Testis (tissue), 3 donors: ENCODE data around the gene DMGDH. TPM values are rescaled to one million over a fixed set of nuclear protein-coding genes. Genes with fewer than 3 reads are reported as not detected.

ENCODE experiments used
- DNase-seq: peaks from one replicate; pipeline ENCODE4 v3.0.0-alpha.2; 2019
- H3K27ac ChIP-seq, 2 donors: fragments of 200-600 bp; sonication (generic); one replicate each; pipeline ENCODE4 v1.5.1; 2019
- H3K27me3 ChIP-seq: fragments of 200-600 bp; sonication (generic); one replicate; pipeline ENCODE4 v1.5.1; 2019
- H3K36me3 ChIP-seq: fragments of 200-600 bp; sonication (generic); one replicate; pipeline ENCODE4 v1.5.1; 2017; ENCODE audit warnings: low read depth; ENCODE audit errors: missing control alignments
- H3K4me1 ChIP-seq: fragments of 200-600 bp; sonication (generic); one replicate; pipeline ENCODE4 v1.5.1; 2019
- H3K4me3 ChIP-seq, 2 donors: fragments of 200-600 bp; sonication (generic); one replicate each; pipeline ENCODE4 v1.5.1; 2017 to 2019
- H3K9me3 ChIP-seq: fragments of 200-600 bp; sonication (generic); one replicate; pipeline ENCODE4 v1.5.1; 2017
- POLR2A ChIP-seq: fragments of 450-650 bp; IDR thresholded peaks from one replicate; pipeline ENCODE4 v1.6.1; 2017; ENCODE audit warnings: antibody characterized with exemption, mild to moderate bottlenecking, moderate library complexity
- WGBS, 2 donors: methylation state at CpG; one replicate each; pipeline ENCODE4 v1.1.5; 2018; 5-methylcytosine and 5-hydroxymethylcytosine counted together
- intact Hi-C: fragments of 100-400 bp; cut with DNase I; formaldehyde crosslinking; loops from one replicate; pipeline ENCODE4 v1.15.1; 2023; ENCODE audit warnings: low total_unique reads
- polyA plus RNA-seq: library from polyadenylated mRNA; stranded (reverse); fragments of 350-450 nt; fragmentation: Illumina TruSeq; extraction: RNeasy Lipid Tissue Mini Kit (QIAGEN cat#74804); gene quantifications from one replicate; pipeline ENCODE4 v1.2.3, GENCODE V29; 2014; ENCODE audit warnings: low read depth, low replicate concordance; ENCODE audit not compliant: insufficient read depth
- total RNA-seq, 2 donors: library from RNA; depleted of rRNA; stranded (reverse); fragments of >200 nt; gene quantifications; one replicate each; pipeline ENCODE4 v1.2.3, GENCODE V29; 2016
- TF ChIP-seq, protein P1 (sequence below), 3 experiments: fragments of 450-650 bp in 2 of 3; fragments of 200-600 bp in 1 of 3; sonication (generic) in 1 of 3; IDR thresholded peaks; one replicate each; pipeline ENCODE4 v1.5.1; 2016 to 2019; ENCODE audit warnings: antibody characterized with exemption in 3 of 3, mild to moderate bottlenecking in 2 of 3, moderate library complexity in 1 of 3

The DMGDH gene
- total and polyA plus RNA-seq, 3 donors from 2014 or later, result 3.8 to 18.0 (median 6.8) TPM

DNA sequence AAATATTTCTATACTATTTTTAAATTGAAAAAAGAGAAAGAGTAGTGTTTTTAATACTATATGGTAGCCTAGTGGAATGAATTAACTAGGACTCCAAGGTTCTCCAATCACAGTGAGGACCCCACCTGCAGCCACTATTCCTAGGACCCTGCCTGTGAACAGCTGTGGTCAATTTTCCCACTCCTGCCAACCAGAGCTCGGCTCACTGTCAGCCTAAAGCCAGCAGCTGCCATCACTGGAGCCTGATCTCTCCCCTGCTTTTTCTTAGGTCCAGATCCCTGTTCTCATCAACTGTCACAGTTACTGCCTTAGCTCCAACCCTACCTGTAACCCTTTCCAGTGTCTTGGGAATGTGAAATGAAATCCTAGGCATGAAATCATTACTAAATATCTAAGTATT, 109.7 kb downstream of the DMGDH start:
- TF ChIP-seq POLR2A, result no peak
- TF ChIP-seq, protein P1, sequence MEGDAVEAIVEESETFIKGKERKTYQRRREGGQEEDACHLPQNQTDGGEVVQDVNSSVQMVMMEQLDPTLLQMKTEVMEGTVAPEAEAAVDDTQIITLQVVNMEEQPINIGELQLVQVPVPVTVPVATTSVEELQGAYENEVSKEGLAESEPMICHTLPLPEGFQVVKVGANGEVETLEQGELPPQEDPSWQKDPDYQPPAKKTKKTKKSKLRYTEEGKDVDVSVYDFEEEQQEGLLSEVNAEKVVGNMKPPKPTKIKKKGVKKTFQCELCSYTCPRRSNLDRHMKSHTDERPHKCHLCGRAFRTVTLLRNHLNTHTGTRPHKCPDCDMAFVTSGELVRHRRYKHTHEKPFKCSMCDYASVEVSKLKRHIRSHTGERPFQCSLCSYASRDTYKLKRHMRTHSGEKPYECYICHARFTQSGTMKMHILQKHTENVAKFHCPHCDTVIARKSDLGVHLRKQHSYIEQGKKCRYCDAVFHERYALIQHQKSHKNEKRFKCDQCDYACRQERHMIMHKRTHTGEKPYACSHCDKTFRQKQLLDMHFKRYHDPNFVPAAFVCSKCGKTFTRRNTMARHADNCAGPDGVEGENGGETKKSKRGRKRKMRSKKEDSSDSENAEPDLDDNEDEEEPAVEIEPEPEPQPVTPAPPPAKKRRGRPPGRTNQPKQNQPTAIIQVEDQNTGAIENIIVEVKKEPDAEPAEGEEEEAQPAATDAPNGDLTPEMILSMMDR (IDR thresholded peaks at IDR 0.05), result no peak
- H3K27me3 ChIP-seq, result no peaks in the 10 kb centered on the region
- no peak overlapping the region for H3K27ac ChIP-seq
- no peaks in the 10 kb centered on the region for H3K36me3 ChIP-seq
- no peaks in the 10 kb centered on the region for H3K9me3 ChIP-seq
- DNase-seq, result no peak
- no peaks in the 10 kb centered on the region for H3K4me1 ChIP-seq
- H3K4me3 ChIP-seq, result no peak overlapping the region
- intact Hi-C loops, result no loop called here
- WGBS, 2 donors, result 93 to 100% methylated on average over 1 of the region's 1 CpG

DNA sequence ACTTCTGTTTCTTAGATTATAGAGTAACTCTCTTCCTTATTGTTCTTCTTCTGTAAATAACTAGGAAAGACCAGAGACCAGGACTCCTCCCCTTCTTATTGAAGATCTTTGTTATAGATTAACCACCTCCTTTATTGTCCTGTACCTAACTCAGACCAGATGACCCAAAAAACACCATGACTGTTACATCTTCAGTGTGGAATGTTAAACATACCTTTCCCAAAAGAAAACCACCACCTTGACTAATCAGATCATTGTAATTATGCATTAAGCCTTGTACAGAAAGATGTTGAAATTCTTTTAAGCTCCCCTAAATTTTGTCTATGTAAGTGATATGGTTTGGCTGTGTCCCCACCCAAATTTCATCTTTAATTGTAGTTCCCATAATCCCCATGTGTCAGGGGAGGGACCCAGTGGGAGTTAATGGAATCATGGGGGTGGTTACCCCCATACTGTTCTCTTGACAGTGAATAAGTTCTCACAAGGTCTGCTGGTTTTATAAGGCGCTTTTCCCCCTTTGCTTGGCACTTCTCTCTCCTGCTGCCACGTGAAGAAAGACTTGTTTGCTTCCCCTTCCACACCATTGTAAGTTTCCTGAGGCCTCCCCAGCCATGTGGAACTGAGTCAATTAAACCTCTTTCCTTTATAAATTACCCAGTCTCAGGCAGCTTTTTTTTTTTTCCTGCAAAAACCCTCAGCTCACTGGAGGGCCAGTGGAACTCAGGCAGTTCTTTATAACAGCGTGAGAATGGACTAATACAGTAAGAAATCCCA, 110.6 kb downstream of the DMGDH start:
- TF ChIP-seq POLR2A, result no peak
- TF ChIP-seq, protein P1 (IDR thresholded peaks at IDR 0.05), result no peak
- Histone ChIP-seq H3K36me3 (no peaks in the 10 kb centered on the region), H3K4me3 (no peak overlapping the region), H3K9me3 (no peaks in the 10 kb centered on the region), H3K27me3 (no peaks in the 10 kb centered on the region), H3K4me1 (no peaks in the 10 kb centered on the region), H3K27ac (no peak overlapping the region)
- intact Hi-C loops, result no loop called here
- WGBS, 2 donors, result 77 to 80% methylated on average over 3 of the region's 3 CpGs
- no peak for DNase-seq

DNA sequence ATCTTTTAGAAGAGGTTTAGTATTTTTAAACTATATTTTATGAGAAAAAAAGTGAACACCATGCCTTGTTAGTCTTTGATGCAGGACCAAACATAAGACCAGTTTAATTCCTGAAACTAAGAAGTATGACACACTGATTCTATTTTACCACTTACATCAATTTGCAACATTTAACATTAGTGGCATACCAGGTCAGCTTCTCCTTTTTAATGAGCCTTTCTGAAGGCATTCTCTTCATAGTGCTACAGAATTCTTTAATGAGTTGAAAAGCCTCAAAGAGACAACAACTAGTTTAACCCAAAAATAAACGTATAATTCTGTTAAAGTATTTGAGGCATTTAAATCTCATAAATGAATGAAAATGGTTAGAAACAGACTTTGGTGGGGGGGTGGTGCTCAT, 112.6 kb downstream of the DMGDH start:
- TF ChIP-seq POLR2A, result no peak
- TF ChIP-seq, protein P1 (IDR thresholded peaks at IDR 0.05), result no peak
- Histone ChIP-seq H3K27ac (no peak overlapping the region), H3K9me3 (no peaks in the 10 kb centered on the region), H3K4me3 (no peak overlapping the region), H3K36me3 (no peaks in the 10 kb centered on the region), H3K27me3 (no peaks in the 10 kb centered on the region), H3K4me1 (no peaks in the 10 kb centered on the region)
- no peak for DNase-seq
- 85 to 86% methylated on average over 1 of the region's 1 CpG for WGBS, 2 donors
- intact Hi-C loops, result no loop called here

DNA sequence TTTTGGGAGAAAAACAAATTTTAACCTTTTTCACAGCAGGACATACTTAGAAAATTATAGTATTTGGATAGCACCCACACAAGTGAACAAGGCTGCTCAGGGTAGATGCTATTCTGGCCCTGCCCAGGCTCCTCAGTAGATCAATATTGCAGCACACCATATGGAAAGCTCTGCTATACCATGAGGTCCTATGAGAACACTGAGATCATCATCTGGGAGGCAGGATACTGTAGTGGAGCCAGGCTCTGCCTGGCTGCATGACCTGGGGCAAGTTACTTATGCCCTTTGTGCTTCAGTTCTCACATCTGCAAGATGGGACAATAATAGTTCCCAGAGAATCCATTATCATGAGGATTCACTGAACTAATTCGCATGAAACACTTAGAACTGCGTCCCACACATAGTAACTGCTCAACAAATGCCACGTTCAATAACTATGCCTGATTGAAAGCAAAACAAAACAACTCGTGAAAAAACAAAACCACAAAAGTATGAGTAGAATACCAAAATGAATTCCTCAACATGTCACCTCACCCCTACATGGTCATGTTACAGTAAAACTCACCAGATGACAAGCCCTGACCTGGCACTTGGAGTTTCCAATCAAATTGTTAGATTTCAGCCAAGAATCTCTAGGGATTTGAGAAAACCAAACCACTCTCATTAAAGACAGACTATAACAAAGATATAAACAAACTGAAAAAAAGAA, 116.2 kb downstream of the DMGDH start:
- Histone ChIP-seq H3K4me1 (no peaks in the 10 kb centered on the region), H3K36me3 (no peaks in the 10 kb centered on the region), H3K27me3 (no peaks in the 10 kb centered on the region), H3K4me3 (no peak overlapping the region), H3K9me3 (no peaks in the 10 kb centered on the region), H3K27ac (no peak overlapping the region)
- DNase-seq, result no peak
- intact Hi-C loops, result no loop called here
- TF ChIP-seq, protein P1 (IDR thresholded peaks at IDR 0.05), result no peak
- TF ChIP-seq POLR2A, result no peak
- WGBS, 2 donors, result 92 to 93% methylated on average over 4 of the region's 4 CpGs

Other genes starting within 250 kb of the DMGDH start
- 10 to 100 TPM; 11.8 to 12.9 TPM for gene ARSB, start 84.4 kb downstream of the DMGDH start, total RNA-seq
- 5.3 TPM for gene ARSB, start 84.4 kb downstream of the DMGDH start, polyA plus RNA-seq
- 10 to 100 TPM; 10.1 to 12.0 TPM for gene BHMT2, start 93 bp upstream of the DMGDH start, total RNA-seq
- gene BHMT2, start 93 bp upstream of the DMGDH start, polyA plus RNA-seq, result 10.1 TPM
- under 1 TPM in 1 of 2 donors, not detected in 1; 0.25 TPM for gene BHMT, start 42.1 kb upstream of the DMGDH start, total RNA-seq
- gene BHMT, start 42.1 kb upstream of the DMGDH start, polyA plus RNA-seq, result 1.3 TPM
- 10 to 100 TPM; 26.6 to 31.6 TPM for gene JMY, start 166.5 kb upstream of the DMGDH start, total RNA-seq
- 13.6 TPM for gene JMY, start 166.5 kb upstream of the DMGDH start, polyA plus RNA-seq